Fibroblast of lung (primary cell): ENCODE results near the gene TREX2. TPM values are rescaled to one million over a fixed set of nuclear protein-coding genes. Genes with fewer than 3 reads are reported as not detected.

Experiments used
- DNase-seq, 2 donors: peaks; one replicate each; pipeline versions ENCODE4 v3.0.0 to v3.0.0-alpha.2; 2010; ENCODE audit warnings: low read depth in 2 of 2
- H2AFZ ChIP-seq: 2 replicates; pipeline ENCODE4 v1.5.1; 2012; ENCODE audit warnings: low read length, control low read depth, inconsistent platforms
- H3K27ac ChIP-seq: 2 replicates; pipeline ENCODE4 v1.5.1; 2011; ENCODE audit warnings: low read length, control low read depth; ENCODE audit not compliant: insufficient read depth
- H3K27me3 ChIP-seq: 2 replicates; pipeline ENCODE4 v1.5.1; 2011; ENCODE audit warnings: mild to moderate bottlenecking, low read length; ENCODE audit not compliant: control insufficient read depth, insufficient read depth
- H3K36me3 ChIP-seq: 2 replicates; pipeline ENCODE4 v1.5.1; 2011; ENCODE audit warnings: low read length; ENCODE audit not compliant: control insufficient read depth, insufficient read depth
- H3K4me1 ChIP-seq: 2 replicates; pipeline ENCODE4 v1.5.1; 2011; ENCODE audit warnings: low read length; ENCODE audit not compliant: control insufficient read depth, insufficient read depth; ENCODE audit errors: extremely low read depth
- H3K4me2 ChIP-seq: 2 replicates; pipeline ENCODE4 v1.5.1; 2011; ENCODE audit warnings: low read length, control low read depth; ENCODE audit not compliant: insufficient read depth; ENCODE audit errors: extremely low read depth
- H3K4me3 ChIP-seq, 4 experiments: fragments of 200-600 bp in 1 of 4; sonication (generic) in 1 of 4; replicated peaks in 1 of 4; 2 replicates each; pipeline ENCODE4 v1.5.1; 2011 to 2016; ENCODE audit warnings: low read length in 4 of 4, low read depth in 3 of 4, mild to moderate bottlenecking in 3 of 4, control low read depth in 2 of 4, inconsistent platforms in 1 of 4, mixed read lengths in 1 of 4; ENCODE audit not compliant: insufficient read depth in 1 of 4; ENCODE audit errors: control extremely low read depth in 1 of 4
- H3K79me2 ChIP-seq: 2 replicates; pipeline ENCODE4 v1.5.1; 2012; ENCODE audit warnings: mild to moderate bottlenecking, low read length, inconsistent platforms; ENCODE audit not compliant: control insufficient read depth, insufficient read depth
- H3K9ac ChIP-seq: 2 replicates; pipeline ENCODE4 v1.5.1; 2011; ENCODE audit warnings: mild to moderate bottlenecking, low read length, control low read depth; ENCODE audit not compliant: insufficient read depth
- H3K9me3 ChIP-seq: 2 replicates; pipeline ENCODE4 v1.5.1; 2012; ENCODE audit warnings: low read depth, low read length; ENCODE audit not compliant: control insufficient read depth, insufficient read depth
- H4K20me1 ChIP-seq: 2 replicates; pipeline ENCODE4 v1.5.1; 2011; ENCODE audit warnings: low read length; ENCODE audit not compliant: control insufficient read depth, insufficient read depth; ENCODE audit errors: extremely low read depth
- EZH2 ChIP-seq: IDR thresholded peaks from 2 replicates; pipeline ENCODE4 v1.5.1; 2012; ENCODE audit warnings: low read length, control low read depth, mild to moderate bottlenecking; ENCODE audit errors: missing control alignments
- polyA plus RNA-seq, 2 donors: library from polyadenylated mRNA; depleted of rRNA in 1 of 2; stranded (reverse) in 1 of 2; unstranded in 1 of 2; fragments of >200 nt; gene quantifications; 2 replicates each; pipeline ENCODE4 v1.2.1, GENCODE V29; 2011 to 2012; ENCODE audit warnings: missing spikeins in 1 of 2
- total RNA-seq: library from RNA; depleted of rRNA; stranded (reverse); fragments of >200 nt; gene quantifications from 2 replicates; pipeline ENCODE4 v1.2.1, GENCODE V29; 2014
- TF ChIP-seq, protein P1 (sequence below), 2 donors: IDR thresholded peaks in 1 of 2; conservative IDR thresholded peaks in 1 of 2; 1 replicate in 1 of 2; 2 replicates in 1 of 2; pipeline ENCODE4 v1.5.1; 2011 to 2012; ENCODE audit warnings: low read length in 2 of 2, control low read depth in 1 of 2, inconsistent platforms in 1 of 2, low read depth in 1 of 2, mild to moderate bottlenecking in 1 of 2

The TREX2 gene
- total and polyA plus RNA-seq, 2 donors (not counting 1 experiment from before 2014, with no cell fraction given): 3.1 TPM; not detected in 1

DNA sequence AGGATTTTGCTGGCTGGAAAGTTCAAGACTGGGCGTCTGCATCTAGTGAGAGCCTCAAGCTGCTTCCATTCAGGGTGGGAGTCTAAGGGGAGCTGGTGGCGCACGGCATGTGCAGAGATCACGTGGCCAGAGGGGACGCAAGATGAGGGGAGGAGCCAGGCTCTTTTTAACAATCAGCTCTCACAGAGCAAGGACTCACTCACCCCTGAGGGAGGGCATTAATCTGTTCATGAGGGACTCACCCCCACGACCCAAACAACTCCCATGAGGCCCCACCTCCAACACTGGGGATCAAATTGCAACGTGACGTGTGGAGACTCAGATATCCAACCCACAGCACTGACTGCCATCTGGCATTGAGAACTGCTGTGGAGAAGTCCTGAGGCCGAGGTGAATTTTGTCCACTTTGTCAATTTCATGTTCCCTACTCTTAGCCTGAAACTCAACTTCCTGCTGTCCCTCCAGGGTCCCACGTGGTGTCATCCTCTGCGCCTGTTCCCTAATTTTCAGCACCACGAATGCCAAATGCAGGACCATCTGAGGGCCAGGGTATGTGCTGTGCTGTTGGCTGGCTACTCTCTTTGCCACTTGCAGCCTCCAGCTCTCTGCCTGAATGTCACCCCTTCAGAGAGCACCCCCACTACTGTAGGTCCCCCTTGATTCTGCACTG lies 28.9 kb downstream of the TREX2 start:
- H3K9me3 ChIP-seq: no peaks in the 10 kb centered on the region
- H3K27ac ChIP-seq: no peak overlapping the region
- H3K9ac ChIP-seq: no peak overlapping the region
- H3K79me2 ChIP-seq: no peaks in the 10 kb centered on the region
- H3K4me2 ChIP-seq: no peak overlapping the region
- no peaks in the 10 kb centered on the region for H3K36me3 ChIP-seq
- no peak for DNase-seq
- no peak overlapping the region for H3K4me3 ChIP-seq
- H3K4me1 ChIP-seq: no peaks in the 10 kb centered on the region
- no peak overlapping the region for H2AFZ ChIP-seq
- no peaks in the 10 kb centered on the region for H4K20me1 ChIP-seq
- no peak for TF ChIP-seq EZH2
- TF ChIP-seq, protein P1, sequence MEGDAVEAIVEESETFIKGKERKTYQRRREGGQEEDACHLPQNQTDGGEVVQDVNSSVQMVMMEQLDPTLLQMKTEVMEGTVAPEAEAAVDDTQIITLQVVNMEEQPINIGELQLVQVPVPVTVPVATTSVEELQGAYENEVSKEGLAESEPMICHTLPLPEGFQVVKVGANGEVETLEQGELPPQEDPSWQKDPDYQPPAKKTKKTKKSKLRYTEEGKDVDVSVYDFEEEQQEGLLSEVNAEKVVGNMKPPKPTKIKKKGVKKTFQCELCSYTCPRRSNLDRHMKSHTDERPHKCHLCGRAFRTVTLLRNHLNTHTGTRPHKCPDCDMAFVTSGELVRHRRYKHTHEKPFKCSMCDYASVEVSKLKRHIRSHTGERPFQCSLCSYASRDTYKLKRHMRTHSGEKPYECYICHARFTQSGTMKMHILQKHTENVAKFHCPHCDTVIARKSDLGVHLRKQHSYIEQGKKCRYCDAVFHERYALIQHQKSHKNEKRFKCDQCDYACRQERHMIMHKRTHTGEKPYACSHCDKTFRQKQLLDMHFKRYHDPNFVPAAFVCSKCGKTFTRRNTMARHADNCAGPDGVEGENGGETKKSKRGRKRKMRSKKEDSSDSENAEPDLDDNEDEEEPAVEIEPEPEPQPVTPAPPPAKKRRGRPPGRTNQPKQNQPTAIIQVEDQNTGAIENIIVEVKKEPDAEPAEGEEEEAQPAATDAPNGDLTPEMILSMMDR (conservative IDR thresholded peaks at IDR 0.05 in 1 of 2, IDR thresholded peaks at IDR 0.05 in 1 of 2; ENCODE audit: low read depth in 1 of 2, low read length in 2 of 2): no peak
- H3K27me3 ChIP-seq: peaks cover 3% of the 10 kb centered on the region

DNA sequence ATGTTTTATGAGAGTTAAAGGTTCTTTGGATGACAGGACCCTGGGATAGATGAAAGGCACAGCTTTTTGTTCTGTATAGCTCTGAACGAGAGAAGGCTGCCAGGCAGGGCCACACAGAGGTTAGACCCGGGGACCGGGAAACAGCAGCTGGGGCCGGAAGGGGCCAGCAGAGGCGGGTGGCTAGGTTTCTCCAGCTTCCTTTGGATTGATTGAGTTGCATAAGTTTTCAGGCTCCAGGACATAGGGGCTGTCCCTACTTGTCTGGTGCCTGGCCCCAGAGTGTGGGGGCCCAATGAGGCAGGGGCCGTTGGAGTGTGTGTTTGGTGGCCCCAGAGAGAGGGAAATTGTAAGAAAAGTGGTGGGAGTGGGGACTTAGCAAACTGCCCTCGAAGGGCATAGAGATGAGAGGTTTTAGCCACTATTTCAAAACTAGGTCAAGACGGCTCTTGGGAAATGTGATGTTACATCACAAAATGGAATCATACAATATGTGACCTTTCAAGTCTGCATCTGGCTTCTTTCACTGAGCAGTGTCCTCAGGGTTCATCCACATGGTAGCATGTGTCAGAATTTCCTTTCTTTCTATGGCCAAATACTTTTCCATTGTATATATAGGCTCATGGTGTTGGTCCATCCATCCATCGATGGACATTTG lies 30.9 kb downstream of the TREX2 start:
- Histone ChIP-seq H3K79me2 (no peaks in the 10 kb centered on the region), H3K36me3 (no peaks in the 10 kb centered on the region), H3K4me1 (no peaks in the 10 kb centered on the region), H3K9ac (no peak overlapping the region), H2AFZ (no peak overlapping the region), H4K20me1 (no peaks in the 10 kb centered on the region), H3K27ac (no peak overlapping the region), H3K27me3 (peaks cover 5% of the 10 kb centered on the region), H3K4me2 (no peak overlapping the region), H3K9me3 (no peaks in the 10 kb centered on the region), H3K4me3 (no peak overlapping the region)
- TF ChIP-seq, protein P1 (conservative IDR thresholded peaks at IDR 0.05 in 1 of 2, IDR thresholded peaks at IDR 0.05 in 1 of 2; ENCODE audit: low read depth in 1 of 2, low read length in 2 of 2): no peak
- peak in 1 of 2 donors; percentile 18 for DNase-seq

DNA sequence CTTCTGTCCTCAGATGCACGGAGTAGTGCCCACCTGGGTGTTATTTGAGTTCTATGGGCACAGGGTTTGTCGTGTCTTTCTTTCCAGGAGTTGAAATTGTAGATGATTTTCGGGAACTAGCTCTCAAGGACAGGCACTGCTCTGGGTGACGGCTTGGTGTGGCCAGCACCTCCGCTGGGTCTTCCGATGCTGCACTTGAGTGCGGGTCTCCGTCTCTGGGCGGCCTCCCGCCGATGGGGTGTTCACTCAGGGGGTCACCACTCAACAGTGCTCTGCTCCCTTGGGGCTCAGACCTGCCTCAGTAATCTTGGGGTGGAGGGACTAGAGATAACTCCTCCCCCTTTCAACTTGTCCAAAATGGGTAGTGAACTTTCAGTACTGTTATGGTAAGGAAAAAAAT lies 32.1 kb downstream of the TREX2 start:
- Histone ChIP-seq H4K20me1 (no peaks in the 10 kb centered on the region), H3K9me3 (no peaks in the 10 kb centered on the region), H3K4me1 (no peaks in the 10 kb centered on the region), H3K27me3 (peaks cover 5% of the 10 kb centered on the region), H3K4me3 (no peak overlapping the region), H3K36me3 (no peaks in the 10 kb centered on the region), H3K79me2 (no peaks in the 10 kb centered on the region), H3K9ac (no peak overlapping the region), H3K4me2 (no peak overlapping the region), H3K27ac (no peak overlapping the region), H2AFZ (no peak overlapping the region)
- TF ChIP-seq EZH2: no peak
- TF ChIP-seq, protein P1 (conservative IDR thresholded peaks at IDR 0.05 in 1 of 2, IDR thresholded peaks at IDR 0.05 in 1 of 2; ENCODE audit: low read depth in 1 of 2, low read length in 2 of 2): no peak
- DNase-seq: no peak
